ENCODE measurements around the gene MAGEA11.
"Not testable (repeated sequence)": the region's sequence is repeated elsewhere in the genome, so short reads cannot be mapped to it uniquely, and the experiment has no call there.

MAGEA11 gene, protein sequence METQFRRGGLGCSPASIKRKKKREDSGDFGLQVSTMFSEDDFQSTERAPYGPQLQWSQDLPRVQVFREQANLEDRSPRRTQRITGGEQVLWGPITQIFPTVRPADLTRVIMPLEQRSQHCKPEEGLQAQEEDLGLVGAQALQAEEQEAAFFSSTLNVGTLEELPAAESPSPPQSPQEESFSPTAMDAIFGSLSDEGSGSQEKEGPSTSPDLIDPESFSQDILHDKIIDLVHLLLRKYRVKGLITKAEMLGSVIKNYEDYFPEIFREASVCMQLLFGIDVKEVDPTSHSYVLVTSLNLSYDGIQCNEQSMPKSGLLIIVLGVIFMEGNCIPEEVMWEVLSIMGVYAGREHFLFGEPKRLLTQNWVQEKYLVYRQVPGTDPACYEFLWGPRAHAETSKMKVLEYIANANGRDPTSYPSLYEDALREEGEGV

GRCh38 chrX:149711545-149712236, at the start of gene MAGEA11:
TSS of gene MAGEA11 (plus strand) at chrX:149712060. CDS start at chrX:149713160, 1,100 bp downstream.
- in situ Hi-C loops (cut with HindIII; ENCODE audit: low sequenced_read_pairs): no loop called here

DNA sequence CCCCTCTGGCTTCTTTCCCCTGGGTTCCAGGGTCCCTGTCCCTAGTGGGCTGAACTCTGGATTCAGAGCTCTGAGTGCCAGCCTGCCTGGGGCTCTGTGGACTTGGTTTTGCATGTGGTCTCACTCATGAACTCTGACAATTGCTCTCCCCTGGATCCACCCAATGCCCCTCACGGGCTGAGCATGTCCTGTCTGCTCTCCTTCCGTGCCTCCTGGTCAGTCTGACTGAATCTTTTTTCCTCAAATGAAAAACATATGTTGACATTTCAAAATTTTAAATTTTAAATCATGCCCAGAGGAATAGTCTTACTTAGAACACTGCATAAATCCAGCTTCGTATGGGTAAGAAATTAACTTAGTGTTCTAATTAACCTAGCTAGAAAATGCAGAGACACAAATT, 36.8 kb upstream of the MAGEA11 start:
- in situ Hi-C loops (cut with HindIII; ENCODE audit: low sequenced_read_pairs): not testable (repeated sequence)

- in situ Hi-C loops (cut with HindIII; ENCODE audit: low sequenced_read_pairs): not testable (repeated sequence)
Measured at GRCh38 chrX:149675554-149675953, 36.3 kb upstream of the MAGEA11 start.

DNA sequence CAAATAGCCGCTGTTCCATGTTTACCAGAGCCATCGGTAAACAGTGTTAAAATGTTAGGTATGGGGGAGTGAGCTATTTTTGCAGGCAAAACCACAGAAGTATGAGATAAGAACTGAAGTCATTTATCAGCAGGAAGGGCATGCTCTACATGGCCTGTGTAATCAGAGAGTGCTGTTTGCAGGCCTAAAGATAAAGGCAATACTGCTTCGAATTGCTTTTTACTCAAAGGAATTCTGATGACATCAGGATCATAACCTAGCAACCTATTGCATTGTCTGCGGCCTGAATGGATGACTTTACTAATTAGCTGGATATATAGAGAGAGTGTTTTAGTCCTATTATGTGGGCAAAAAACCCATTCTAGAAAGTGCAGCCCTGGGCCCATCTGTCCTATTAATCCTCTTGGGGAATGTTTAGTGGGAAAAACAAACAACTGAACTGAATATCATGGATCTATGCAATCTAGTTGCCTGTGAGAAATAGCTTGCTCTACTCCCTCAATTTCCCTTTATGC, 32.6 kb upstream of the MAGEA11 start:
- in situ Hi-C loops (cut with HindIII; ENCODE audit: low sequenced_read_pairs): not testable (repeated sequence)

DNA sequence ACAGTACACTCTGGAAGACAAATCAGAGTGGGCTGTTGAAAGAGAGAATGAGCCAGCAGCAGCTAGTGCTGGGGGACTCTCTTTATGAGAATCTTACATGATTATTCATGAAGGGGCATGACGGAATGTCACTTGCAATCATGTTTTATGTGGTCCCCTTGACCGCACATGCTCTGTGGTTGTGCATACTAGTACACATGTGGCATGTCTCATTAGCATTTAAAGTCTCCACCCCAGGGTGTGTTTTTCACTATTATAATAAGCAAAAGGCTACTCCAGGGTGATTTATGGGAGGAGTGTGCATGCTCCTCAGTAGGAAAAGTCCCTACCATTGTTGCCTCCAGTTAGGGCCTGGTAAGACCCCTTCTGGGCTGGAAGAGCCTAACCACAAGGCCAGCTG, 30.7 kb upstream of the MAGEA11 start:
- in situ Hi-C loops (cut with HindIII; ENCODE audit: low sequenced_read_pairs): no loop called here

- in situ Hi-C loops (cut with HindIII; ENCODE audit: low sequenced_read_pairs): no loop called here
Measured at GRCh38 chrX:149682031-149682430, 29.8 kb upstream of the MAGEA11 start.

- in situ Hi-C loops (cut with HindIII; ENCODE audit: low sequenced_read_pairs): no loop called here
Measured at GRCh38 chrX:149682956-149683947, 28.6 kb upstream of the MAGEA11 start.

- in situ Hi-C loops (cut with HindIII; ENCODE audit: low sequenced_read_pairs): no loop called here
Measured at GRCh38 chrX:149683966-149684730, 27.7 kb upstream of the MAGEA11 start.

- in situ Hi-C loops (cut with HindIII; ENCODE audit: low sequenced_read_pairs): no loop called here
Measured at GRCh38 chrX:149687991-149688390, 23.9 kb upstream of the MAGEA11 start.

DNA sequence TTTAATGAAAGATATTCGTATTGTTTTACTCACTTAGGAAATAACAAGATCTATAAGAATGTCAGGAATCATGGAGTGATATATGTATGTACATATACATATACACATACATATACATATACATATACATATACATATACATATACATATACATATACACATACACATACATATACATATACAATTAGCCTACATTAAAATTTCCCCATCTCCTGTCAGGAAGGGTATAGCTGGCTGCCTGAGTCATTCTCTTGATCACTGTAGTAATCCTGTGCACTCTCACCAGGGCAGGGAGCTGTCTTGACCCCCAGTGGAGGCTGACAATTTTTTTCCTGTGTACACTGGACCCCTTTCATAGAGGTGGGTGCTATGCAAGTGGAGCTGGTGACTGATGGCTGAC, 23.3 kb upstream of the MAGEA11 start:
- in situ Hi-C loops (cut with HindIII; ENCODE audit: low sequenced_read_pairs): no loop called here

DNA sequence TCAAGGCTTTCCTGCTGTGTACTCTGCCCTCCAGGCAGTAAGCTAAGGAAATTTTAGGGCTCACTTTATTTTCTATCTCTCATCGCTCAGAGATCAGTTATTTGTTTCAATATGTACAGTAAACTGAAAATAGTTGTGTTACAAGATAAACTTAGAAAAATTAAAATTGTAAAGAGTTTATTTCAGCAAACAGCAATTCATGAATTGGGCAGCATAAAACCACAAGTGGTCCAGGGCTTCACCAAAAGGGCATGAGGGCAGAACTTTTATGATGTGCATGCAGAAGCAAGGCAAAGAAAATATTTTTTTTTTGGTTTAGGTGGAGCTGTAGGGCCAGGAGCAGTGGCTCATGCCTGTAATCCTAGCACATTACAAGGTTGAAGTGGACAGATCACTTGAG, 20.1 kb upstream of the MAGEA11 start:
- in situ Hi-C loops (cut with HindIII; ENCODE audit: low sequenced_read_pairs): no loop called here

- in situ Hi-C loops (cut with HindIII; ENCODE audit: low sequenced_read_pairs): not testable (repeated sequence)
Measured at GRCh38 chrX:149692686-149693272, 19.1 kb upstream of the MAGEA11 start.

DNA sequence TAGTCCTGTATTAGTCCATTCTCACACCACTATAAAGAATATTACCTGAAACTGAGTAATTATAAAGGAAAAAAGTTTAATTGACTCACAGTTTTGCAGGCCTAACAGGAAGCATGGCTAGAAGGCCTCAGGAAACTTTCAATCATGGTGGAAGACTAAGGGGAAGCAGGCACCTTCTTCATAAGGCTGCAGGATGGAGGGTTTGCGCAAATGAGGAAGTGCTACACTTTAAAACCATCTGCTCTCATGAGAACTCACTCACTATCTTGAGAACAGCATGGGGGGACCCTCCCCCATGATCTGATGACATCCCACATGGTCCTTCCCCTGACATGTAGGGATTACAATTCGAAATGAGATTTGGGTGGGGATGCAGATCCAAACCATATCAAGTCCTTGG, 12.1 kb upstream of the MAGEA11 start:
- in situ Hi-C loops (cut with HindIII; ENCODE audit: low sequenced_read_pairs): no loop called here

GRCh38 chrX:149704664-149705063, 7.2 kb upstream of the MAGEA11 start:
- in situ Hi-C loops (cut with HindIII; ENCODE audit: low sequenced_read_pairs): no loop called here

- in situ Hi-C loops (cut with HindIII; ENCODE audit: low sequenced_read_pairs): no loop called here
Measured at GRCh38 chrX:149707147-149707901, 4.5 kb upstream of the MAGEA11 start.

GRCh38 chrX:149712831-149713230, 971 bp downstream of the MAGEA11 start:
- in situ Hi-C loops (cut with HindIII; ENCODE audit: low sequenced_read_pairs): no loop called here

- in situ Hi-C loops (cut with HindIII; ENCODE audit: low sequenced_read_pairs): no loop called here
Measured at GRCh38 chrX:149713279-149714050, 1.6 kb downstream of the MAGEA11 start.

DNA sequence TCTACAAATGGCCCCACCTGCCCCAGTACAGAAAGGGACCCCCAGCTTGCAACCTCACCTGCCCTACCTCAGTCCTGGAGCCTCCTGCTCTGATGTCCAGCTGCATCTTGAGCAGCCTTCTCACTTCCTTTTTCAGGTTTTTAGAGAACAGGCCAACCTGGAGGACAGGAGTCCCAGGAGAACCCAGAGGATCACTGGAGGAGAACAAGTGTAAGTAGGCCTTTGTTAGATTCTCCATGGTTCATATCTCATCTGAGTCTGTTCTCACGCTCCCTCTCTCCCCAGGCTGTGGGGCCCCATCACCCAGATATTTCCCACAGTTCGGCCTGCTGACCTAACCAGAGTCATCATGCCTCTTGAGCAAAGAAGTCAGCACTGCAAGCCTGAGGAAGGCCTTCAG, 3.6 kb downstream of the MAGEA11 start:
- in situ Hi-C loops (cut with HindIII; ENCODE audit: low sequenced_read_pairs): no loop called here
